Esophagus muscularis mucosa (tissue), 4 donors: ENCODE measurements around the gene MMP1. TPM values are rescaled to one million over a fixed set of nuclear protein-coding genes. Genes with fewer than 3 reads are reported as not detected.

ENCODE experiments used
- DNase-seq: peaks from one replicate; pipeline ENCODE4 v3.0.0-alpha.2; 2017; ENCODE audit errors: extremely low spot score
- H3K27ac ChIP-seq, 4 donors: fragments of 200-600 bp; sonication (generic); replicated peaks in 1 of 4; 1 replicate in 3 of 4; 2 replicates in 1 of 4; pipeline ENCODE4 v1.5.1; 2016 to 2019; ENCODE audit warnings: mild to moderate bottlenecking in 1 of 4
- H3K27me3 ChIP-seq, 4 donors: fragments of 200-600 bp; sonication (generic); one replicate each; pipeline versions ENCODE4 v1.5.1 to v1.6.0; 2016 to 2019
- H3K36me3 ChIP-seq, 4 donors: fragments of 200-600 bp; sonication (generic); one replicate each; pipeline ENCODE4 v1.5.1; 2016 to 2019
- H3K4me1 ChIP-seq, 4 donors: fragments of 200-600 bp; sonication (generic); one replicate each; pipeline ENCODE4 v1.5.1; 2016 to 2019
- H3K4me3 ChIP-seq, 4 donors: fragments of 200-600 bp; sonication (generic); 1 replicate in 2 of 4; 2 replicates in 2 of 4; pipeline ENCODE4 v1.5.1; 2016 to 2019; ENCODE audit warnings: mild to moderate bottlenecking in 4 of 4, moderate library complexity in 1 of 4
- H3K9me3 ChIP-seq, 4 donors: fragments of 200-600 bp; sonication (generic); 1 replicate in 3 of 4; 2 replicates in 1 of 4; pipeline ENCODE4 v1.5.1; 2016 to 2019
- CTCF ChIP-seq, 3 experiments: fragments of 200-600 bp in 2 of 3; fragments of 450-650 bp in 1 of 3; sonication (generic) in 2 of 3; IDR thresholded peaks; one replicate each; pipeline ENCODE4 v1.5.1; 2017 to 2019; ENCODE audit warnings: antibody characterized with exemption in 3 of 3, mild to moderate bottlenecking in 2 of 3, moderate library complexity in 1 of 3
- EP300 ChIP-seq: sonication (generic); formaldehyde crosslinking; IDR thresholded peaks from one replicate; pipeline ENCODE4 v1.6.1; 2017; ENCODE audit warnings: antibody characterized with exemption
- POLR2A ChIP-seq: fragments of 450-650 bp; IDR thresholded peaks from one replicate; pipeline ENCODE4 v1.6.1; 2017; ENCODE audit warnings: antibody characterized with exemption, moderate library complexity, mild to moderate bottlenecking, low read depth
- POLR2AphosphoS5 ChIP-seq, 2 donors: sonication (generic); formaldehyde crosslinking; IDR thresholded peaks; one replicate each; pipeline ENCODE4 v1.6.1; 2017; ENCODE audit warnings: antibody characterized with exemption in 2 of 2
- WGBS: methylation state at CpG from one replicate; pipeline ENCODE4 v1.1.5; 2018; 5-methylcytosine and 5-hydroxymethylcytosine counted together
- intact Hi-C: fragments of 100-400 bp; cut with DNase I; formaldehyde crosslinking; loops from one replicate; pipeline ENCODE4 v1.15.1; 2023
- total RNA-seq, 4 donors: library from RNA; depleted of rRNA; stranded (reverse); fragments of >200 nt; gene quantifications; one replicate each; pipeline versions ENCODE4 v1.1.0 to v1.2.1, GENCODE V29; 2016

Gene MMP1
- total RNA-seq, 4 donors from 2014 or later: 0.17 TPM; not detected in 3

- Histone ChIP-seq H3K9me3 (no peaks in the 10 kb centered on the region), H3K27ac (no peak overlapping the region), H3K27me3 (no peaks in the 10 kb centered on the region), H3K4me1 (no peaks in the 10 kb centered on the region), H3K4me3 (no peak overlapping the region), H3K36me3 (no peaks in the 10 kb centered on the region)
- intact Hi-C loops: no loop called here
- no peak for DNase-seq
- TF ChIP-seq CTCF (IDR thresholded peaks at IDR 0.05): no peak
- no peak for TF ChIP-seq EP300
- TF ChIP-seq POLR2A: no peak
- TF ChIP-seq POLR2AphosphoS5 (IDR thresholded peaks at IDR 0.05): no peak
Measured at GRCh38 chr11:102783016-102783415, 14.9 kb downstream of the MMP1 start.

GRCh38 chr11:102781676-102782075 lies 16.3 kb downstream of the MMP1 start:
- Histone ChIP-seq H3K4me3 (no peak overlapping the region), H3K27ac (no peak overlapping the region), H3K27me3 (no peaks in the 10 kb centered on the region), H3K4me1 (no peaks in the 10 kb centered on the region), H3K9me3 (no peaks in the 10 kb centered on the region), H3K36me3 (no peaks in the 10 kb centered on the region)
- DNase-seq: no peak
- TF ChIP-seq CTCF (IDR thresholded peaks at IDR 0.05) (no peak), EP300 (no peak), POLR2A (no peak), POLR2AphosphoS5 (IDR thresholded peaks at IDR 0.05) (no peak)
- 91% methylated on average over 2 of the region's 2 CpGs for WGBS
- intact Hi-C loops: no loop called here

GRCh38 chr11:102780491-102780918 lies 17.5 kb downstream of the MMP1 start, which contains the start of gene MMP10:
MMP10 (minus strand) TSS chr11:102780628; CDS start chr11:102780591, 37 bp downstream.
- TF ChIP-seq POLR2AphosphoS5 (IDR thresholded peaks at IDR 0.05) (no peak), CTCF (IDR thresholded peaks at IDR 0.05) (no peak), EP300 (no peak), POLR2A (no peak)
- no peaks in the 10 kb centered on the region for H3K36me3 ChIP-seq
- 8% methylated on average over 2 of the region's 2 CpGs for WGBS
- intact Hi-C loops: no loop called here
- no peak for DNase-seq
- no peaks in the 10 kb centered on the region for H3K27me3 ChIP-seq
- no peak within 1 kb of the TSS for H3K27ac ChIP-seq
- no peaks in the 10 kb centered on the region for H3K4me1 ChIP-seq
- H3K9me3 ChIP-seq: no peaks in the 10 kb centered on the region
- no peak within 1 kb of the TSS for H3K4me3 ChIP-seq

- Histone ChIP-seq H3K9me3 (no peaks in the 10 kb centered on the region), H3K4me3 (no peak overlapping the region), H3K27me3 (no peaks in the 10 kb centered on the region), H3K27ac (no peak overlapping the region), H3K4me1 (no peaks in the 10 kb centered on the region), H3K36me3 (no peaks in the 10 kb centered on the region)
- no peak for TF ChIP-seq EP300
- TF ChIP-seq POLR2AphosphoS5 (IDR thresholded peaks at IDR 0.05): no peak
- no peak for TF ChIP-seq POLR2A
- no peak for TF ChIP-seq CTCF (IDR thresholded peaks at IDR 0.05)
- WGBS: 94% methylated on average over 5 of the region's 5 CpGs
- no peak for DNase-seq
- intact Hi-C loops: no loop called here
Measured at GRCh38 chr11:102776454-102776853, 21.5 kb downstream of the MMP1 start.

GRCh38 chr11:102773386-102773785 lies 24.6 kb downstream of the MMP1 start:
- H3K36me3 ChIP-seq: no peaks in the 10 kb centered on the region
- H3K4me3 ChIP-seq: no peak overlapping the region
- intact Hi-C loops: no loop called here
- no peaks in the 10 kb centered on the region for H3K4me1 ChIP-seq
- H3K9me3 ChIP-seq: no peaks in the 10 kb centered on the region
- H3K27me3 ChIP-seq: no peaks in the 10 kb centered on the region
- WGBS: 66% methylated on average over 4 of the region's 4 CpGs
- no peak for DNase-seq
- TF ChIP-seq CTCF (IDR thresholded peaks at IDR 0.05): no peak
- H3K27ac ChIP-seq: no peak overlapping the region
